Panc1 (cell line): Measurements from ENCODE around the gene OTOG. TPM values are rescaled to one million over a fixed set of nuclear protein-coding genes. Genes with fewer than 3 reads are reported as not detected.

Experiments
- ATAC-seq: fragments of 200-7000 bp; cut with Tn5 transposase; 2 replicates; pipeline ENCODE4 v1.9.1; 2020; ENCODE audit warnings: mild to moderate bottlenecking, moderate library complexity
- BruUV-seq: library from RNA; stranded (reverse); fragments of 400-500 nt; replicated peaks from 2 replicates; lab custom pipeline; 2021; lab: Mats Ljungman, UMichigan
- CTCF ChIA-PET: fragments of 300-600 bp; sonication (Branson Sonifier 250); formaldehyde crosslinking; loops from one replicate; lab custom pipeline; 2022; ENCODE audit warnings: antibody characterized with exemption; lab: Charles Lee
- POLR2A ChIA-PET: fragments of 300-600 bp; sonication (Branson Sonifier 250); formaldehyde crosslinking; loops from one replicate; lab custom pipeline; 2022; ENCODE audit warnings: antibody characterized with exemption; lab: Charles Lee
- DNase-seq: peaks from one replicate; pipeline ENCODE4 v3.0.0-alpha.2; 2010; ENCODE audit warnings: low read depth, low spot score
- H3K27ac ChIP-seq: 2 replicates; pipeline ENCODE4 v1.5.1; 2011; ENCODE audit warnings: mild to moderate bottlenecking, low read length, inconsistent platforms
- H3K27me3 ChIP-seq: fragments of 200-500 bp; sonication (Bioruptor generic); 2 replicates; pipeline ENCODE4 v1.6.0; 2014; ENCODE audit warnings: low read length, inconsistent platforms; ENCODE audit not compliant: control insufficient read depth, insufficient read depth
- H3K36me3 ChIP-seq: fragments of 200-500 bp; sonication (Bioruptor generic); 2 replicates; pipeline ENCODE4 v1.5.1; 2014; ENCODE audit warnings: inconsistent platforms, mild to moderate bottlenecking, low read length, moderate library complexity; ENCODE audit not compliant: control insufficient read depth, insufficient read depth
- H3K4me1 ChIP-seq: 2 replicates; pipeline ENCODE4 v1.5.1; 2011; ENCODE audit warnings: inconsistent platforms, mild to moderate bottlenecking, low read length, moderate library complexity; ENCODE audit not compliant: control insufficient read depth, insufficient read depth
- H3K4me3 ChIP-seq, 2 experiments: 2 replicates each; pipeline ENCODE4 v1.5.1; 2011 to 2012; ENCODE audit warnings: low read depth in 2 of 2, low read length in 2 of 2, mild to moderate bottlenecking in 2 of 2, inconsistent platforms in 1 of 2, moderate library complexity in 1 of 2
- H3K9me3 ChIP-seq: fragments of 200-500 bp; sonication (Bioruptor generic); 2 replicates; pipeline ENCODE4 v1.5.1; 2014; ENCODE audit warnings: low read depth, mild to moderate bottlenecking, inconsistent platforms, low read length, moderate library complexity; ENCODE audit not compliant: control insufficient read depth, insufficient read depth
- CTCF ChIP-seq: fragments of 450-650 bp; IDR thresholded peaks from 2 replicates; pipeline ENCODE4 v1.5.1; 2017; ENCODE audit warnings: mild to moderate bottlenecking
- POLR2AphosphoS5 ChIP-seq: IDR thresholded peaks from 2 replicates; pipeline ENCODE4 v1.6.1; 2012; ENCODE audit warnings: mild to moderate bottlenecking, low read depth, low read length, moderate library complexity
- REST ChIP-seq, 2 experiments: IDR thresholded peaks; 2 replicates each; pipeline ENCODE4 v1.6.1; 2011 to 2012; ENCODE audit warnings: low read depth in 2 of 2, control low read depth in 1 of 2, low read length in 1 of 2, mild to moderate bottlenecking in 1 of 2, moderate library complexity in 1 of 2; ENCODE audit not compliant: insufficient read depth in 1 of 2
- SIN3A ChIP-seq: IDR thresholded peaks from 2 replicates; pipeline ENCODE4 v1.6.1; 2012; ENCODE audit warnings: low read depth, mild to moderate bottlenecking, low read length, moderate library complexity, borderline replicate concordance; ENCODE audit not compliant: insufficient read depth
- TCF7L2 ChIP-seq: IDR thresholded peaks from 2 replicates; pipeline ENCODE4 v1.6.1; 2011; ENCODE audit warnings: mild to moderate bottlenecking, low read depth, low read length, inconsistent platforms
- in situ Hi-C: cut with HindIII; loops from 2 replicates; pipeline ENCODE4 v1.10.0; 2016; ENCODE audit warnings: low sequenced_read_pairs, low pct_unique_long_range_greater_than_20kb
- intact Hi-C: fragments of 100-400 bp; cut with micrococcal nuclease; formaldehyde crosslinking; loops from one replicate; pipeline ENCODE4 v1.10.0; 2022; ENCODE audit not compliant: unreplicated experiment
- total RNA-seq: library from RNA; stranded (reverse); gene quantifications from one replicate; pipeline ENCODE4 v1.2.1, GENCODE V29; 2021; ENCODE audit not compliant: unreplicated experiment

The OTOG gene
- total RNA-seq, 1 experiment from 2014 or later = not detected

GRCh38 chr11:17648528-17648927 is 101.5 kb downstream of the OTOG start:
- intact Hi-C loops = no loop called here
- no TSS peak for BruUV-seq
- no peak for ATAC-seq
- no peaks in the 10 kb centered on the region for H3K36me3 ChIP-seq
- TF ChIP-seq CTCF (no peak), TCF7L2 (no peak), SIN3A (no peak), REST (IDR thresholded peaks at IDR 0.05; ENCODE audit: insufficient read depth in 1 of 2, low read depth in 2 of 2, low read length in 1 of 2) (no peak), POLR2AphosphoS5 (no peak)
- CTCF ChIA-PET = no interaction called here
- POLR2A ChIA-PET = no interaction called here
- H3K4me1 ChIP-seq = peaks cover 6% of the 10 kb centered on the region
- no peak overlapping the region for H3K4me3 ChIP-seq
- no peaks in the 10 kb centered on the region for H3K27me3 ChIP-seq
- no peaks in the 10 kb centered on the region for H3K9me3 ChIP-seq
- no peak overlapping the region for H3K27ac ChIP-seq
- in situ Hi-C loops = no loop called here
- no peak for DNase-seq

GRCh38 chr11:17649261-17649660 is 102.2 kb downstream of the OTOG start:
- Histone ChIP-seq H3K9me3 (no peaks in the 10 kb centered on the region), H3K36me3 (no peaks in the 10 kb centered on the region), H3K4me3 (no peak overlapping the region), H3K4me1 (peaks cover 6% of the 10 kb centered on the region), H3K27me3 (no peaks in the 10 kb centered on the region), H3K27ac (no peak overlapping the region)
- no TSS peak for BruUV-seq
- in situ Hi-C loops = no loop called here
- CTCF ChIA-PET = no interaction called here
- no peak for DNase-seq
- TF ChIP-seq POLR2AphosphoS5 (no peak), SIN3A (no peak), TCF7L2 (no peak), CTCF (no peak), REST (IDR thresholded peaks at IDR 0.05; ENCODE audit: insufficient read depth in 1 of 2, low read depth in 2 of 2, low read length in 1 of 2) (no peak)
- ATAC-seq = no peak
- POLR2A ChIA-PET = no interaction called here
- intact Hi-C loops = no loop called here
